HL-60 (cell line): Measurements from ENCODE around the gene TNK2.

Experiments used
- CTCF ChIP-seq: IDR thresholded peaks from one replicate; pipeline ENCODE4 v1.5.1; 2011; ENCODE audit warnings: low read length, control low read depth, inconsistent platforms; ENCODE audit not compliant: insufficient read depth
- REST ChIP-seq: IDR thresholded peaks from 2 replicates; pipeline ENCODE4 v1.6.1; 2012; ENCODE audit warnings: low read depth; ENCODE audit not compliant: insufficient replicate concordance

- TF ChIP-seq CTCF (no peak), REST (no peak)
These were observed 21.1 kb upstream of the TNK2 start for GRCh38 chr3:195929452-195929851.
